ENCODE data around the gene LIN54.

DNA sequence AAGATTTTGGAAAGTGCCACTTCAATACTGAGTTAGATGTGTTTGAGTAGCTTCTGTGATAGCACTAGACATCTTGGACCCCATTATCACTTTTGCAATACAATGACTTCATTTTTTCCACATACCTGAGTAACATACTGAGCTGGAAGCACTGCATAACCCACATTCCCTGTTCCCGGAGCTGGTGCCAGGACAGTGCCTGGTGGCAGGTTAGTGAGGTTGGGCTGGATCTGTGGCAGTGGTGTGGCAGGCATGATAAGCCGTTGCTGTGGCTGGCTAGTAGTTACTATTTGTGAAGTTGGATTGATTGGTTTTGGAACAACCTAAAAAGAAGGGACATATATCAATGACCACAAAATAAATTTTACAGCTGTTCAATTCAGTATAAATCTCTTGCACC is 71.2 kb downstream of the LIN54 start:
- TF ChIP-seq, protein P1, sequence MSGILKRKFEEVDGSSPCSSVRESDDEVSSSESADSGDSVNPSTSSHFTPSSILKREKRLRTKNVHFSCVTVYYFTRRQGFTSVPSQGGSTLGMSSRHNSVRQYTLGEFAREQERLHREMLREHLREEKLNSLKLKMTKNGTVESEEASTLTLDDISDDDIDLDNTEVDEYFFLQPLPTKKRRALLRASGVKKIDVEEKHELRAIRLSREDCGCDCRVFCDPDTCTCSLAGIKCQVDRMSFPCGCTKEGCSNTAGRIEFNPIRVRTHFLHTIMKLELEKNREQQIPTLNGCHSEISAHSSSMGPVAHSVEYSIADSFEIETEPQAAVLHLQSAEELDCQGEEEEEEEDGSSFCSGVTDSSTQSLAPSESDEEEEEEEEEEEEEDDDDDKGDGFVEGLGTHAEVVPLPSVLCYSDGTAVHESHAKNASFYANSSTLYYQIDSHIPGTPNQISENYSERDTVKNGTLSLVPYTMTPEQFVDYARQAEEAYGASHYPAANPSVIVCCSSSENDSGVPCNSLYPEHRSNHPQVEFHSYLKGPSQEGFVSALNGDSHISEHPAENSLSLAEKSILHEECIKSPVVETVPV (CRISPR knock-in tag; IDR thresholded peaks at IDR 0.05) = no peak
- TF ChIP-seq ZFP30 (CRISPR knock-in tag; IDR thresholded peaks at IDR 0.05) (no peak), ISL1 (CRISPR knock-in tag; IDR thresholded peaks at IDR 0.05) (no peak)

Data from SK-N-SH treated with all-trans-retinoic acid at 6 μM for 48 hours (cell line).